Measurements from ENCODE around the gene TTC7B.

The TTC7B gene

DNA sequence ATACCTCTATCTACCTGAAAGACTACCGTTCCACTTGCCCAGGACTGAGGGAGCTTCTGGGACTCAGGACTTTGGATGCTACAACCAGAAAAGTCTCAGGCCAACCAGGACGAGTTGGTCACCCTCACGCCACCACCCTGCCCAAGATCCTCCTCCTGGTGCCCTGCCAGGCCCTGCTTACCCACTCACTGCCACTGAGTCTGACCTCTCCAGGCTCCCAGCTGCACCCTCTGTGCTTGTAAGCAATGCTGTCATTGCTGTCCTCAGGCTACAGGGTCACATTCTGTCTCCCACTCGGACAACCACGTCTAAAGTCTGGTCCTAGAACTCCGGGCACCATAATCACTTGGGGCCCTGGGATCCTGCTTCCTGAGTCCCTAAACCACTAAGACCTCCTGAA, 9.2 kb downstream of the TTC7B start:
- H3K36me3 ChIP-seq (ENCODE audit: control insufficient read depth, insufficient read depth, low read length) = no peaks in the 10 kb centered on the region
- H3K9me3 ChIP-seq (ENCODE audit: control insufficient read depth, low read length) = no peaks in the 10 kb centered on the region
- H3K4me1 ChIP-seq (ENCODE audit: control insufficient read depth, insufficient read depth, low read length, poor library complexity, severe bottlenecking) = no peaks in the 10 kb centered on the region
- no peak overlapping the region for H3K27ac ChIP-seq (ENCODE audit: insufficient read depth, low read length, poor library complexity, severe bottlenecking)
- no peak for DNase-seq
- no peaks in the 10 kb centered on the region for H3K27me3 ChIP-seq (replicated peaks; ENCODE audit: control insufficient read depth, insufficient read depth, low read length, poor library complexity, severe bottlenecking)
- no peak overlapping the region for H3K4me3 ChIP-seq (ENCODE audit: insufficient read depth, low read depth, low read length, poor library complexity, severe bottlenecking)

DNA sequence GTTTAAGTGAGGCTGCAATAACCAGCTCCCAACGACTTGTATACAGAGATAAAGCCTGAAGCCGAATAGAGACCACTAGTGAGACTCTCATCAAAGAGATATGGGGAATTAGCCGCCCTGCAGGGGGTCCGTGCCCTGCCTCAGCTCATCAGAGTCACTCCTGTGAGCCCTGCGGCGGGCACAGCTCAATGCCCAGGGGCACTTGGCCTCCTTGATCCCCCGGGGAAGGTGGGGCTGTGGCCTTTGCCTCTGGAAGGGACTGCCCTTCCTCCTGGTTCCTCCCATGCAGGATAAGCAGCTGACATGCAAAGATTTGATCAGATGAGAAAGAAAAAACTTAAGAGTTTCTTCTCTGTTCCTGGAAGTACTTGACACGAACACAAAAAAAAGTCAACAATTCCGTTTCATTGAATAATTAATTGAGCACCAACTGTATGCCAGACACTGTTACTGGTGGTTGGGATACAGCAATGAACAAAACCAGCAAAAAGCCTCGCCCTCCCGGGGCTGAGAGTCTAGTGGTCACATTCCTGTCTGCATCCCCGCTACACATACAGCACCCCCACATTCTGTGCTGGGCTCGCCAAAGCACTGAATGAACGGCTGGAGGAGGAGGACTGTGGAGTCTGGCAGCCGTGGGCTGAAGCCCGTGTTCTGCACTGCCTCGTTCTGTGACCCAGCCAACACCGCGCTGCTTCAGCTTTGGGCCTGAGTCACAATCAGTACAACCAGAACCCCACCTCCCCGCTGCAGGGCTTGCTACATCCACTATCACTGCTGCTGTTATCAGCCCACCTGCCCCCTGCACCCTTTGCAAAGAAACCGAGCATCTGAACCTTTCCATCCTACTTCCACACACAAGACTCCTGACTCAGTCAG, 10.3 kb downstream of the TTC7B start:
- no peaks in the 10 kb centered on the region for H3K9me3 ChIP-seq (ENCODE audit: control insufficient read depth, low read length)
- H3K27me3 ChIP-seq (replicated peaks; ENCODE audit: control insufficient read depth, insufficient read depth, low read length, poor library complexity, severe bottlenecking) = no peaks in the 10 kb centered on the region
- H3K4me1 ChIP-seq (ENCODE audit: control insufficient read depth, insufficient read depth, low read length, poor library complexity, severe bottlenecking) = no peaks in the 10 kb centered on the region
- DNase-seq = no peak
- no peak overlapping the region for H3K4me3 ChIP-seq (ENCODE audit: insufficient read depth, low read depth, low read length, poor library complexity, severe bottlenecking)
- no peak overlapping the region for H3K27ac ChIP-seq (ENCODE audit: insufficient read depth, low read length, poor library complexity, severe bottlenecking)
- H3K36me3 ChIP-seq (ENCODE audit: control insufficient read depth, insufficient read depth, low read length) = no peaks in the 10 kb centered on the region

DNA sequence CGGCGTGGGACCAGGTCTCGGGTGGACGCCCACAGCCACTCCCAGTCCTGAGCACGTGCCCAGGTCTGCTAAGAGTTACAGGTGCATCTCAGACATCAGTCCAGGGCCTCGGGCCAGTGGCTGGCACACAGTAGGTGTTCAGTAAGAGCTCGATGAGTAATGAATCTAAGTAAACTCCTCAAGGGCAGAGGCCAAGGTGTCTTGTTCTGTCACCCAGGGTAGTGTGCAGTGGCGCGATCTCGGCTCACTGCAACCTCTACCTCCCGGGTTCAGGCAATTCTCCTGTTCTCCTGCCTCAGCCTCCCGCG, 11.2 kb downstream of the TTC7B start:
- Histone ChIP-seq H3K27me3 (replicated peaks; ENCODE audit: control insufficient read depth, insufficient read depth, low read length, poor library complexity, severe bottlenecking) (no peaks in the 10 kb centered on the region), H3K9me3 (ENCODE audit: control insufficient read depth, low read length) (no peaks in the 10 kb centered on the region), H3K4me3 (ENCODE audit: insufficient read depth, low read depth, low read length, poor library complexity, severe bottlenecking) (no peak overlapping the region), H3K36me3 (ENCODE audit: control insufficient read depth, insufficient read depth, low read length) (no peaks in the 10 kb centered on the region), H3K27ac (ENCODE audit: insufficient read depth, low read length, poor library complexity, severe bottlenecking) (no peak overlapping the region), H3K4me1 (ENCODE audit: control insufficient read depth, insufficient read depth, low read length, poor library complexity, severe bottlenecking) (no peaks in the 10 kb centered on the region)
- DNase-seq = no peak

DNA sequence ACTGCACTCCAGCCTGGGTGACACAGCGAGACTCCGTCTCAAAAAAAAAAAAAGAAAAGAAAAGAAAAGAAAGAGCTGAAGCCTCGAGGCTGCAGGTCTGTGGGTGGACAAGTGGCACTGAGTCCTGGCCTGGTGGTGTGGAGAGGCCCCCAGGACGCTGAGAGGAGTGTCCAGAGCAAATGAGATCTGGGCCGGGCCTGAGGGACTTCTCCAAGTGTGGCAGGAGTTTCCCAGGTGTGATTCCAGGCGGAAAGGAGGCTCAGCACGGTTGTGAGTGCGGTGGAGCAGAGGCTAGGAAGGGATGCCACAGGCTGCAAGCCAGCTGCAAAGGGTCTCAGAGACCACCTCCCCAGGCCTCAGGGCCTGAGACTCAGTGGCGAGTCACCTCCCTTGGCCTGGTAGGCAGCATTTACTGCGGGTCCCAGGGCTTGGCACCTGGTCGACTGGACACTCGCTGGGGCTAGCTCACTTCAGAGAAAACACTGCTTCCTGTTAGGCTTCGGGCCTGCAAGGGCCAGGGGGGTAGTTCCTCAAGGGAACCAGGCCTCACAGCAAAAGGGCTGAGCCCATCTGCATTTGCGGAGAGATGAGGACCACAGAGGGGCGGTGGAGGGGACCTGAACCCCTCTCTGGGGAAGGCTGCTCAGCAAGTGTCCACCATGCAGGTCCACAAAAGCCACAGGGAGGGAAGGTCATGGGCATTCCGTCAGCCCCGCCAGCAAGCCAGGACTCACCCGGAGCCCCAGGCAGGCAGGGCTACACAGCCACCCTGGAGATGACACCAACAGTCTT, 11.7 kb downstream of the TTC7B start:
- H3K4me1 ChIP-seq (ENCODE audit: control insufficient read depth, insufficient read depth, low read length, poor library complexity, severe bottlenecking) = no peaks in the 10 kb centered on the region
- H3K9me3 ChIP-seq (ENCODE audit: control insufficient read depth, low read length) = no peaks in the 10 kb centered on the region
- H3K27me3 ChIP-seq (replicated peaks; ENCODE audit: control insufficient read depth, insufficient read depth, low read length, poor library complexity, severe bottlenecking) = no peaks in the 10 kb centered on the region
- no peak overlapping the region for H3K4me3 ChIP-seq (ENCODE audit: insufficient read depth, low read depth, low read length, poor library complexity, severe bottlenecking)
- no peaks in the 10 kb centered on the region for H3K36me3 ChIP-seq (ENCODE audit: control insufficient read depth, insufficient read depth, low read length)
- DNase-seq = no peak
- H3K27ac ChIP-seq (ENCODE audit: insufficient read depth, low read length, poor library complexity, severe bottlenecking) = no peak overlapping the region

DNA sequence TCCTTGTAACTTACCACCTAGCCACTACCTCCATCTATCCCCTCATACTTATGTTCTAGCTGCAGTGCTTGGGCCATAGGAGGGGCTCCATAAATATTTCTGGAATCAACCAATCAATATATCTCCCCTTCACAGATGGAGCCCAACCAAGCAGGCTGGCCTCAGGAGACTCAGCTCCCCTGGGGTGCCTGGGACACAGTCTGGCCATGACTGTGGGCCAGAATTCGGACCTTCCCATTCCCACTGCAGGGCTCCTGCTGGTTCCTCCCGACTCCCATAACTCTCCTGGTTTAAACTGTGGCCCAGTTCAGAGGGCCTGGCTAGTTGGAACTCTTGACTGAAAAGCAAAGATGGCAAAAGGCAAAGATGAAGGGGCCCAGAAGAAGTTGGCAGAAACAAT, 13.0 kb downstream of the TTC7B start:
- H3K4me3 ChIP-seq (ENCODE audit: insufficient read depth, low read depth, low read length, poor library complexity, severe bottlenecking) = no peak overlapping the region
- no peaks in the 10 kb centered on the region for H3K27me3 ChIP-seq (replicated peaks; ENCODE audit: control insufficient read depth, insufficient read depth, low read length, poor library complexity, severe bottlenecking)
- no peaks in the 10 kb centered on the region for H3K4me1 ChIP-seq (ENCODE audit: control insufficient read depth, insufficient read depth, low read length, poor library complexity, severe bottlenecking)
- no peak for DNase-seq
- no peaks in the 10 kb centered on the region for H3K36me3 ChIP-seq (ENCODE audit: control insufficient read depth, insufficient read depth, low read length)
- H3K27ac ChIP-seq (ENCODE audit: insufficient read depth, low read length, poor library complexity, severe bottlenecking) = no peak overlapping the region
- H3K9me3 ChIP-seq (ENCODE audit: control insufficient read depth, low read length) = no peaks in the 10 kb centered on the region

DNA sequence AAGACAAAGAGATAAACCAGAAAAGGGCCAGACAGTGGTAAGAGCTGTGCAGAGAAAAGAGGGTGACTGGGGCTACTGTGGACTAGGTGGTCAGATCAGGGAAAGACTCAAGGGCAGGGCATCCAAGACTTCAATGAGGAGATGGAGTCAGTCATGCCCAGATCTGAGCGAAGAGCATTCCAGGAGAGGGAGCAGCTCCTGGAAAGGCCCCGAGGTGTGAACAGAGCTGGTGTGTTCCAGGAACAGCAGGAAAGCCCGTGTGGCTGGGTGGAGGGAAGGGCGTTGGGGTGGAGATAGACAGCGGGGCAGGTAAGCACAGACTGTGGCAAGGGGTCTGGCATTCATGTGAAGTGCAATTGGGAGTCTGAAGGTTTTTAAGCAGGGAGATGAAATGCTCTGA, 16.8 kb downstream of the TTC7B start:
- no peak overlapping the region for H3K4me3 ChIP-seq (ENCODE audit: insufficient read depth, low read depth, low read length, poor library complexity, severe bottlenecking)
- no peaks in the 10 kb centered on the region for H3K4me1 ChIP-seq (ENCODE audit: control insufficient read depth, insufficient read depth, low read length, poor library complexity, severe bottlenecking)
- no peaks in the 10 kb centered on the region for H3K27me3 ChIP-seq (replicated peaks; ENCODE audit: control insufficient read depth, insufficient read depth, low read length, poor library complexity, severe bottlenecking)
- H3K9me3 ChIP-seq (ENCODE audit: control insufficient read depth, low read length) = no peaks in the 10 kb centered on the region
- no peak overlapping the region for H3K27ac ChIP-seq (ENCODE audit: insufficient read depth, low read length, poor library complexity, severe bottlenecking)
- no peak for DNase-seq
- no peaks in the 10 kb centered on the region for H3K36me3 ChIP-seq (ENCODE audit: control insufficient read depth, insufficient read depth, low read length)

DNA sequence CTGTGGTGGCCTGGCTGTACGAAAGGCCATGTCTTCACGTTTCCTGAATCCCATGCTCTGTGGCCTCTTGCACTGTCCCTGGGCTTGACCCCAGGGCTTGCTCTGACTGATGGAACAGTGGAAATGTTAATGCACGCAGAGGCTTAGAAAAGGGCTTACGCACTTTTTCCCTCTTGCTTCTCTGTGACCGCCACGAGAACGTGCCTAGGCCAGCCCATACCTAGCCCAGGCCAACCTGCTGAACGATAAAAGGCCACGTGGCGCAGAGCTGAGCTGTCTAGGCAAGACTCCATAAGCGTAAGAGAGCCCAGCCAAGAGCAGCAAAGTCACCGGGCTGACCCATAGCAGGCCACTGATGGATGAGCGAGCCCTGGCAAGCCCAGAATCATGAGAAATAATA, 18.3 kb downstream of the TTC7B start:
- Histone ChIP-seq H3K4me3 (ENCODE audit: insufficient read depth, low read depth, low read length, poor library complexity, severe bottlenecking) (no peak overlapping the region), H3K27me3 (replicated peaks; ENCODE audit: control insufficient read depth, insufficient read depth, low read length, poor library complexity, severe bottlenecking) (no peaks in the 10 kb centered on the region), H3K36me3 (ENCODE audit: control insufficient read depth, insufficient read depth, low read length) (no peaks in the 10 kb centered on the region), H3K4me1 (ENCODE audit: control insufficient read depth, insufficient read depth, low read length, poor library complexity, severe bottlenecking) (no peaks in the 10 kb centered on the region), H3K27ac (ENCODE audit: insufficient read depth, low read length, poor library complexity, severe bottlenecking) (no peak overlapping the region), H3K9me3 (ENCODE audit: control insufficient read depth, low read length) (no peaks in the 10 kb centered on the region)
- DNase-seq = no peak

DNA sequence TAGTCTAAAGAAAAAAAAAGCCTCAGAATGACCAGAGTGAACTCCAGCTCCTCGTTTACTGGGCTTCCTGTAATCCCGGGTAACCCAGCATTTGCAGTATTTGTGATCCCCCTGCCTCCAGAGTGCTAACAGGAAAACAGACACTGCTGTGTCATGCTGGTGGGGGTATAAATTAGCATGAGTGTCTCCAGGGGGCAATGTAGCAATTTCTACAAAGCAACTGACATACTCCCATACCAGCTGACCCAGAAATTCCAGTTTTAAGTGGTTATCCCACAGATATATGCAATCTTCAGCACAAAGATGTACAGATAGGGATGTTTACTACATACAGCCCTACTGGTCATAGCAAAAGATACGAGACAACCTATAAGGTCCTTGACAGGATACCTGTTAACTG, 18.8 kb downstream of the TTC7B start:
- no peaks in the 10 kb centered on the region for H3K27me3 ChIP-seq (replicated peaks; ENCODE audit: control insufficient read depth, insufficient read depth, low read length, poor library complexity, severe bottlenecking)
- no peak overlapping the region for H3K4me3 ChIP-seq (ENCODE audit: insufficient read depth, low read depth, low read length, poor library complexity, severe bottlenecking)
- H3K36me3 ChIP-seq (ENCODE audit: control insufficient read depth, insufficient read depth, low read length) = no peaks in the 10 kb centered on the region
- H3K4me1 ChIP-seq (ENCODE audit: control insufficient read depth, insufficient read depth, low read length, poor library complexity, severe bottlenecking) = no peaks in the 10 kb centered on the region
- no peak overlapping the region for H3K27ac ChIP-seq (ENCODE audit: insufficient read depth, low read length, poor library complexity, severe bottlenecking)
- H3K9me3 ChIP-seq (ENCODE audit: control insufficient read depth, low read length) = no peaks in the 10 kb centered on the region
- DNase-seq = no peak

DNA sequence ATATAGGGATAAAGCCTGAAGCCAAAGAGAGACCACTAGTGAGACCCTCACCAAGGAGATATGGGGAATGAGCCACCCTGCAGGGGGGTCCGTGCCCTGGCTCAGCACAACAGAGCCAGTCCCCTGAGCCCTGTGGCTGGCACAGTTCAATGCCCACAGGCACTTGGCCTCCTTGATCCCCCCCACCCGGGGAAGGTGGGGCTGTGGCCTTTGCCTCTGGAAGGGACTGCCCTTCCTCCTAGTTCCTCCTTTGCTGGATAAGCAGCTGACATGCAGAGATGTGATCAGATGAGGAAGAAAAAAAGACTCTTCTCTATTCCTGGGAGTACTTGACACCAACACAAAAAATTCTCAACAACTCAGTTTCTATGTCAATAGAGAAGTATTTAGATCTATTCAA, 19.9 kb downstream of the TTC7B start:
- Histone ChIP-seq H3K27me3 (replicated peaks; ENCODE audit: control insufficient read depth, insufficient read depth, low read length, poor library complexity, severe bottlenecking) (no peaks in the 10 kb centered on the region), H3K4me1 (ENCODE audit: control insufficient read depth, insufficient read depth, low read length, poor library complexity, severe bottlenecking) (no peaks in the 10 kb centered on the region), H3K36me3 (ENCODE audit: control insufficient read depth, insufficient read depth, low read length) (no peaks in the 10 kb centered on the region), H3K9me3 (ENCODE audit: control insufficient read depth, low read length) (no peaks in the 10 kb centered on the region), H3K4me3 (ENCODE audit: insufficient read depth, low read depth, low read length, poor library complexity, severe bottlenecking) (no peak overlapping the region), H3K27ac (ENCODE audit: insufficient read depth, low read length, poor library complexity, severe bottlenecking) (no peak overlapping the region)
- DNase-seq = no peak

DNA sequence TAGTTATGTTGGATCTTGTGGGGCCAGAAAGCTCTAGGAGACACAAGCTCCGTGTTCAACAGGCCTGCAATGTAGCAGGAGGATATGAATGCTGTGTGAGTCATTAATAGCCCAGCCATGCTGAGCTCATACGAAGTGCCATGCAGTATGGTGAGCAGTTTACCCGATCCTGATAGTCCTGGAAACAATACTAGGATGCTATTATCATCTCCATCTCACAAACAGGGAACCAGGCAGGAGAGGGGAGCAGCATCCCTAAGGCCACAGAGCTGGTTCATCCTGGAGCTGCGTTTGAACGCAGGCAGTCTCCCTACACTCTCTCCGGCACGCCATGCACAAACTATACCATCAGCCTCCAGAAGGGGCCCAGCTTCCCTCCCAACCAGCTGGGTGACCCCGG, 20.5 kb downstream of the TTC7B start:
- DNase-seq = no peak
- no peak overlapping the region for H3K4me3 ChIP-seq (ENCODE audit: insufficient read depth, low read depth, low read length, poor library complexity, severe bottlenecking)
- no peak overlapping the region for H3K27ac ChIP-seq (ENCODE audit: insufficient read depth, low read length, poor library complexity, severe bottlenecking)

More for the DNA sequence above, 20.5 kb downstream of the TTC7B start:
- H3K9me3 ChIP-seq (ENCODE audit: control insufficient read depth, low read length) = no peaks in the 10 kb centered on the region
- no peaks in the 10 kb centered on the region for H3K36me3 ChIP-seq (ENCODE audit: control insufficient read depth, insufficient read depth, low read length)
- no peaks in the 10 kb centered on the region for H3K27me3 ChIP-seq (replicated peaks; ENCODE audit: control insufficient read depth, insufficient read depth, low read length, poor library complexity, severe bottlenecking)
- H3K4me1 ChIP-seq (ENCODE audit: control insufficient read depth, insufficient read depth, low read length, poor library complexity, severe bottlenecking) = no peaks in the 10 kb centered on the region
